H1 (cell line): ENCODE measurements around the gene MFAP3L.

ENCODE experiments used
- ATF2 ChIP-seq: IDR thresholded peaks from 2 replicates; pipeline ENCODE4 v1.6.1; 2012; ENCODE audit warnings: low read length, inconsistent platforms
- ATF3 ChIP-seq: IDR thresholded peaks from 2 replicates; pipeline ENCODE4 v1.6.1; 2011; ENCODE audit warnings: low read depth, mild to moderate bottlenecking, low read length; ENCODE audit not compliant: insufficient read depth
- BCL11A ChIP-seq, 2 experiments: IDR thresholded peaks; one replicate each; pipeline ENCODE4 v1.6.1; 2011; ENCODE audit warnings: low read depth in 2 of 2, low read length in 2 of 2, mild to moderate bottlenecking in 2 of 2
- CTCF ChIP-seq, 3 experiments: IDR thresholded peaks; 1 replicate in 2 of 3; 2 replicates in 1 of 3; pipeline versions ENCODE4 v1.5.1 to v1.6.1; 2011; ENCODE audit warnings: low read length in 3 of 3, mild to moderate bottlenecking in 3 of 3, inconsistent platforms in 2 of 3, low read depth in 1 of 3, moderate library complexity in 1 of 3; ENCODE audit not compliant: insufficient read depth in 1 of 3; ENCODE audit errors: control extremely low read depth in 1 of 3
- EZH2 ChIP-seq: fragments of 200-600 bp; sonication (generic); IDR thresholded peaks from 2 replicates; pipeline ENCODE4 v1.7.1; 2012; ENCODE audit warnings: low read depth, mild to moderate bottlenecking, moderate library complexity, low read length, inconsistent platforms; ENCODE audit not compliant: severe bottlenecking
- JUN ChIP-seq: IDR thresholded peaks from 2 replicates; pipeline ENCODE4 v1.6.1; 2011; ENCODE audit warnings: low read depth, mild to moderate bottlenecking, improper control_type of control experiment, low read length
- JUND ChIP-seq: IDR thresholded peaks from 2 replicates; pipeline ENCODE4 v1.6.1; 2011; ENCODE audit warnings: mild to moderate bottlenecking, improper control_type of control experiment, low read length
- PHF8 ChIP-seq: fragments of 200-600 bp; sonication (generic); conservative IDR thresholded peaks from 2 replicates; pipeline ENCODE4 v1.7.1; 2012; ENCODE audit warnings: low read depth, mild to moderate bottlenecking, inconsistent platforms, low read length, moderate library complexity
- POLR2A ChIP-seq, 2 experiments: IDR thresholded peaks; 1 replicate in 1 of 2; 2 replicates in 1 of 2; pipeline ENCODE4 v1.6.1; 2011; ENCODE audit warnings: low read depth in 2 of 2, low read length in 2 of 2, mild to moderate bottlenecking in 2 of 2; ENCODE audit errors: control extremely low read depth in 1 of 2
- POLR2AphosphoS5 ChIP-seq: IDR thresholded peaks from 2 replicates; pipeline ENCODE4 v1.6.1; 2011; ENCODE audit warnings: low read depth, low read length
- RAD21 ChIP-seq, 2 experiments: IDR thresholded peaks in 1 of 2; conservative IDR thresholded peaks in 1 of 2; 2 replicates each; pipeline ENCODE4 v1.6.1; 2011; ENCODE audit warnings: low read depth in 2 of 2, low read length in 2 of 2, improper control_type of control experiment in 1 of 2, inconsistent platforms in 1 of 2, mild to moderate bottlenecking in 1 of 2, moderate library complexity in 1 of 2
- SUZ12 ChIP-seq: fragments of 200-600 bp; sonication (generic); IDR thresholded peaks from 2 replicates; pipeline ENCODE4 v1.6.1; 2012; ENCODE audit warnings: mild to moderate bottlenecking, inconsistent platforms, low read length, moderate library complexity, mixed read lengths

GRCh38 chr4:169987327-169988228, 38.6 kb downstream of the MFAP3L start:
- no peak for TF ChIP-seq CTCF (IDR thresholded peaks at IDR 0.05; ENCODE audit: control extremely low read depth in 1 of 3, insufficient read depth in 1 of 3, low read depth in 1 of 3, low read length in 3 of 3)
- no peak for TF ChIP-seq POLR2A (IDR thresholded peaks at IDR 0.05; ENCODE audit: control extremely low read depth in 1 of 2, low read depth in 2 of 2, low read length in 2 of 2)
- no peak for TF ChIP-seq JUN
- no peak for TF ChIP-seq JUND
- TF ChIP-seq PHF8: no peak
- TF ChIP-seq POLR2AphosphoS5: no peak
- no peak for TF ChIP-seq BCL11A (IDR thresholded peaks at IDR 0.05; ENCODE audit: low read depth in 2 of 2, low read length in 2 of 2)
- no peak for TF ChIP-seq ATF2
- TF ChIP-seq ATF3: no peak
- no peak for TF ChIP-seq RAD21 (IDR thresholded peaks at IDR 0.05 in 1 of 2, conservative IDR thresholded peaks at IDR 0.05 in 1 of 2; ENCODE audit: low read depth in 2 of 2, low read length in 2 of 2)
- TF ChIP-seq SUZ12: no peak
- TF ChIP-seq EZH2: no peak
